Ascending aorta (tissue), 2 donors: ENCODE data around the gene ADORA2B. TPM values are rescaled to one million over a fixed set of nuclear protein-coding genes. Genes with fewer than 3 reads are reported as not detected.

Source experiments
- DNase-seq, 2 donors: peaks; one replicate each; pipeline ENCODE4 v3.0.0-alpha.2; 2019; ENCODE audit warnings: low spot score in 2 of 2
- H3K27ac ChIP-seq, 2 donors: fragments of 200-600 bp; sonication (generic); one replicate each; pipeline ENCODE4 v1.5.1; 2016 to 2017; ENCODE audit warnings: mild to moderate bottlenecking in 1 of 2
- H3K27me3 ChIP-seq: fragments of 200-600 bp; sonication (generic); one replicate; pipeline ENCODE4 v1.5.1; 2017
- H3K36me3 ChIP-seq, 2 donors: fragments of 200-600 bp; sonication (generic); one replicate each; pipeline ENCODE4 v1.5.1; 2016
- H3K4me1 ChIP-seq, 2 donors: fragments of 200-600 bp; sonication (generic); one replicate each; pipeline ENCODE4 v1.5.1; 2016 to 2017; ENCODE audit warnings: mild to moderate bottlenecking in 1 of 2
- H3K4me3 ChIP-seq, 2 donors: fragments of 200-600 bp; sonication (generic); one replicate each; pipeline ENCODE4 v1.5.1; 2016 to 2017; ENCODE audit warnings: mild to moderate bottlenecking in 1 of 2
- H3K9me3 ChIP-seq, 2 donors: fragments of 200-600 bp; sonication (generic); one replicate each; pipeline ENCODE4 v1.5.1; 2016
- CTCF ChIP-seq, 3 experiments: fragments of 200-600 bp in 2 of 3; fragments of 450-650 bp in 1 of 3; sonication (generic) in 2 of 3; IDR thresholded peaks; one replicate each; pipeline ENCODE4 v1.5.1; 2016 to 2019; ENCODE audit warnings: antibody characterized with exemption in 3 of 3, mild to moderate bottlenecking in 1 of 3, moderate library complexity in 1 of 3
- intact Hi-C: fragments of 100-400 bp; cut with DNase I; formaldehyde crosslinking; loops from one replicate; pipeline ENCODE4 v1.15.1; 2023
- total RNA-seq: library from RNA; depleted of rRNA; stranded (reverse); fragments of >200 nt; gene quantifications from one replicate; pipeline ENCODE4 v1.1.0, GENCODE V29; 2016

ADORA2B gene
- total RNA-seq, 1 donor from 2014 or later: not detected

GRCh38 chr17:15952048-15952532 lies 7.2 kb downstream of the ADORA2B start:
- H3K4me3 ChIP-seq: no peak overlapping the region
- H3K27ac ChIP-seq: no peak overlapping the region
- H3K4me1 ChIP-seq: no peaks in the 10 kb centered on the region
- no peak for TF ChIP-seq CTCF (IDR thresholded peaks at IDR 0.05)
- H3K36me3 ChIP-seq: no peaks in the 10 kb centered on the region
- DNase-seq: no peak
- H3K9me3 ChIP-seq: no peaks in the 10 kb centered on the region
- no peaks in the 10 kb centered on the region for H3K27me3 ChIP-seq
- intact Hi-C loops: no loop called here

GRCh38 chr17:15952916-15953790 lies 8.2 kb downstream of the ADORA2B start:
- intact Hi-C loops: no loop called here
- H3K27me3 ChIP-seq: no peaks in the 10 kb centered on the region
- no peak for DNase-seq
- no peak overlapping the region for H3K27ac ChIP-seq
- no peaks in the 10 kb centered on the region for H3K9me3 ChIP-seq
- no peak for TF ChIP-seq CTCF (IDR thresholded peaks at IDR 0.05)
- no peak overlapping the region for H3K4me3 ChIP-seq
- no peaks in the 10 kb centered on the region for H3K4me1 ChIP-seq
- no peaks in the 10 kb centered on the region for H3K36me3 ChIP-seq

- no peaks in the 10 kb centered on the region for H3K36me3 ChIP-seq
- DNase-seq: no peak
- H3K4me1 ChIP-seq: no peaks in the 10 kb centered on the region
- H3K9me3 ChIP-seq: no peaks in the 10 kb centered on the region
- no peak overlapping the region for H3K27ac ChIP-seq
- intact Hi-C loops: no loop called here
- no peak overlapping the region for H3K4me3 ChIP-seq
- TF ChIP-seq CTCF (IDR thresholded peaks at IDR 0.05): no peak
- no peaks in the 10 kb centered on the region for H3K27me3 ChIP-seq
Observed at GRCh38 chr17:15954222-15954621, 9.3 kb downstream of the ADORA2B start.

GRCh38 chr17:15955793-15956541 lies 11.0 kb downstream of the ADORA2B start:
- Histone ChIP-seq H3K27ac (no peak overlapping the region), H3K4me3 (no peak overlapping the region), H3K27me3 (no peaks in the 10 kb centered on the region), H3K4me1 (no peaks in the 10 kb centered on the region), H3K9me3 (no peaks in the 10 kb centered on the region), H3K36me3 (no peaks in the 10 kb centered on the region)
- TF ChIP-seq CTCF (IDR thresholded peaks at IDR 0.05): no peak
- intact Hi-C loops: no loop called here
- no peak for DNase-seq

GRCh38 chr17:15957206-15957605 lies 12.3 kb downstream of the ADORA2B start:
- TF ChIP-seq CTCF (IDR thresholded peaks at IDR 0.05): no peak
- Histone ChIP-seq H3K4me3 (no peak overlapping the region), H3K9me3 (no peaks in the 10 kb centered on the region), H3K27me3 (no peaks in the 10 kb centered on the region), H3K4me1 (no peaks in the 10 kb centered on the region), H3K36me3 (no peaks in the 10 kb centered on the region), H3K27ac (no peak overlapping the region)
- intact Hi-C loops: no loop called here
- no peak for DNase-seq
